Astrocyte of the cerebellum (primary cell): ENCODE measurements around the gene MCTP2.

Experiments used
- DNase-seq: peaks from one replicate; pipeline ENCODE4 v3.0.0-alpha.2; 2011; ENCODE audit warnings: low read depth
- H3K4me3 ChIP-seq: 2 replicates; pipeline ENCODE4 v1.5.1; 2011; ENCODE audit warnings: mild to moderate bottlenecking, low read depth, low read length, moderate library complexity
- CTCF ChIP-seq: IDR thresholded peaks from 2 replicates; pipeline ENCODE4 v1.5.1; 2012; ENCODE audit warnings: low read length, low read depth, moderate library complexity, mild to moderate bottlenecking; ENCODE audit errors: missing control alignments
- in situ Hi-C: cut with HindIII; loops from 2 replicates; pipeline ENCODE4 v1.10.0; 2017; ENCODE audit warnings: low sequenced_read_pairs

The MCTP2 gene

GRCh38 chr15:94331731-94332130, 100.4 kb downstream of the MCTP2 start:
- in situ Hi-C loops, result no loop called here
- TF ChIP-seq CTCF, result no peak
- no peak for DNase-seq
- no peak overlapping the region for H3K4me3 ChIP-seq

- no peak overlapping the region for H3K4me3 ChIP-seq
- no peak for TF ChIP-seq CTCF
- no peak for DNase-seq
- in situ Hi-C loops, result no loop called here
Measured at GRCh38 chr15:94335616-94336015, 104.3 kb downstream of the MCTP2 start.

GRCh38 chr15:94336817-94337467, 105.6 kb downstream of the MCTP2 start:
- DNase-seq, result no peak
- TF ChIP-seq CTCF, result no peak
- in situ Hi-C loops, result no loop called here
- no peak overlapping the region for H3K4me3 ChIP-seq

DNA sequence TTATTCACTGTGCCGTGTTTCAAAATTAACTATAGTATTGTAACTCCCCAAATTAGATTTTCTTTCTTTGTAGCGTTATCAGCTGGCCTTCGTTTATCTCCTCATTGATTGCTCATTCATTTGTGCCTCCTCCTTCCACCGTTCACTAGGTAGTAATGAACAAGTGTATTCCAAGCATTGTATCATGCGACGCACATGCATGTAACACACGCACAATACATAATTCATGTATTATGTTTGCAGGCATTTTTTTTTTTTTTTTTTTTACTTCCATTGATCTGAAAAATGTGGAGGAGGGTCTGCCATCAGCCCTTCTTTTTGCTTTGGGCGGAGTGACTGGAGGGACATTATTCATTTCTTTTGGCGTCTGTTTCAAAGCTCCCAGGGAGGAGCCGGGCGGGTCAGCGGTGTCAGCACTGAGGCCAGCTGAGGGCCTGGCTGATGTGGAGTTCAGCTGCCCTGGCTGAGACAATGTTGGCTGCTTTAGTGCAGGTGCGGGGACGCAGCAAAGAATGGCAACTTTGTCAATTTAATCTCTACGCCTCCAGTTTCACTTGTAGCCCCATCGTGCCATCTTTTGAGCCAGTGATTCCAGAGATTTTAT, 107.0 kb downstream of the MCTP2 start:
- in situ Hi-C loops, result no loop called here
- DNase-seq, result no peak
- TF ChIP-seq CTCF, result no peak
- H3K4me3 ChIP-seq, result no peak overlapping the region

- H3K4me3 ChIP-seq, result no peak overlapping the region
- no peak for TF ChIP-seq CTCF
- in situ Hi-C loops, result no loop called here
- no peak for DNase-seq
Measured at GRCh38 chr15:94346282-94346681, 114.9 kb downstream of the MCTP2 start.

GRCh38 chr15:94348084-94348483, 116.7 kb downstream of the MCTP2 start:
- H3K4me3 ChIP-seq, result no peak overlapping the region
- no peak for DNase-seq
- in situ Hi-C loops, result no loop called here
- no peak for TF ChIP-seq CTCF
